Neutrophil (primary cell): Measurements from ENCODE around the gene PASK.

Experiments
- H3K27ac ChIP-seq: fragments of 200-600 bp; sonication (generic); 2 replicates; pipeline ENCODE4 v1.5.1; 2016; ENCODE audit warnings: mild to moderate bottlenecking, moderate library complexity
- H3K27me3 ChIP-seq: fragments of 200-600 bp; sonication (generic); 2 replicates; pipeline ENCODE4 v1.6.0; 2016; ENCODE audit warnings: mild to moderate bottlenecking
- H3K36me3 ChIP-seq: fragments of 200-600 bp; sonication (generic); 2 replicates; pipeline ENCODE4 v1.5.1; 2017
- H3K4me1 ChIP-seq, 2 experiments: fragments of 200-600 bp in 1 of 2; sonication (generic) in 1 of 2; 1 replicate in 1 of 2; 2 replicates in 1 of 2; pipeline versions ENCODE4 v1.5.1 to v1.6.1; 2013 to 2016; ENCODE audit warnings: low read depth in 1 of 2, low read length in 1 of 2, mild to moderate bottlenecking in 1 of 2, moderate library complexity in 1 of 2; ENCODE audit not compliant: control insufficient read depth in 1 of 2, insufficient read depth in 1 of 2
- H3K4me3 ChIP-seq, 2 experiments: fragments of 200-600 bp in 1 of 2; sonication (generic) in 1 of 2; 1 replicate in 1 of 2; 2 replicates in 1 of 2; pipeline ENCODE4 v1.5.1; 2013 to 2016; ENCODE audit warnings: low read depth in 1 of 2, low read length in 1 of 2, mild to moderate bottlenecking in 1 of 2, moderate library complexity in 1 of 2
- H3K9me3 ChIP-seq: fragments of 200-600 bp; sonication (generic); 2 replicates; pipeline ENCODE4 v1.5.1; 2016
- CTCF ChIP-seq: fragments of 200-600 bp; sonication (generic); IDR thresholded peaks from 2 replicates; pipeline ENCODE4 v1.5.1; 2016; ENCODE audit warnings: antibody characterized with exemption

Gene PASK

GRCh38 chr2:241184901-241185300 lies 35.6 kb upstream of the PASK start:
- no peaks in the 10 kb centered on the region for H3K9me3 ChIP-seq
- H3K27ac ChIP-seq = no peak overlapping the region
- H3K27me3 ChIP-seq = no peaks in the 10 kb centered on the region
- TF ChIP-seq CTCF = no peak
- peaks cover 39% of the 10 kb centered on the region for H3K36me3 ChIP-seq
- H3K4me3 ChIP-seq = no peak overlapping the region
- H3K4me1 ChIP-seq = no peaks in the 10 kb centered on the region

- Histone ChIP-seq H3K9me3 (no peaks in the 10 kb centered on the region), H3K27me3 (no peaks in the 10 kb centered on the region), H3K36me3 (peaks cover 53% of the 10 kb centered on the region), H3K27ac (no peak overlapping the region), H3K4me3 (no peak overlapping the region), H3K4me1 (no peaks in the 10 kb centered on the region)
- TF ChIP-seq CTCF = no peak
These were observed 33.9 kb upstream of the PASK start for GRCh38 chr2:241183221-241183620.

GRCh38 chr2:241182531-241183133 lies 33.4 kb upstream of the PASK start:
- no peak overlapping the region for H3K27ac ChIP-seq
- TF ChIP-seq CTCF = no peak

GRCh38 chr2:241182126-241182525 lies 32.9 kb upstream of the PASK start:
- no peak for TF ChIP-seq CTCF
- Histone ChIP-seq H3K27me3 (no peaks in the 10 kb centered on the region), H3K36me3 (peaks cover 61% of the 10 kb centered on the region), H3K9me3 (no peaks in the 10 kb centered on the region), H3K27ac (no peak overlapping the region), H3K4me1 (no peaks in the 10 kb centered on the region), H3K4me3 (no peak overlapping the region)

More at GRCh38 chr2:241182531-241183133, 33.4 kb upstream of the PASK start:
- no peaks in the 10 kb centered on the region for H3K4me1 ChIP-seq
- H3K27me3 ChIP-seq = no peaks in the 10 kb centered on the region
- H3K36me3 ChIP-seq = peaks cover 58% of the 10 kb centered on the region
- H3K4me3 ChIP-seq = no peak overlapping the region
- H3K9me3 ChIP-seq = no peaks in the 10 kb centered on the region

GRCh38 chr2:241180495-241180894 lies 31.2 kb upstream of the PASK start:
- Histone ChIP-seq H3K36me3 (peaks cover 76% of the 10 kb centered on the region), H3K27ac (no peak overlapping the region), H3K4me1 (no peaks in the 10 kb centered on the region), H3K4me3 (no peak overlapping the region), H3K27me3 (no peaks in the 10 kb centered on the region), H3K9me3 (no peaks in the 10 kb centered on the region)
- TF ChIP-seq CTCF = no peak
